Activated effector memory CD4-positive, alpha-beta T cell treated with Interleukin-2 at 50 U/mL for 16 hours (primary cell): Measurements from ENCODE around the gene PLK5.

Source experiments
- DNase-seq: peaks from one replicate; pipeline ENCODE4 v3.0.0-alpha.2; 2020

Gene PLK5

DNA sequence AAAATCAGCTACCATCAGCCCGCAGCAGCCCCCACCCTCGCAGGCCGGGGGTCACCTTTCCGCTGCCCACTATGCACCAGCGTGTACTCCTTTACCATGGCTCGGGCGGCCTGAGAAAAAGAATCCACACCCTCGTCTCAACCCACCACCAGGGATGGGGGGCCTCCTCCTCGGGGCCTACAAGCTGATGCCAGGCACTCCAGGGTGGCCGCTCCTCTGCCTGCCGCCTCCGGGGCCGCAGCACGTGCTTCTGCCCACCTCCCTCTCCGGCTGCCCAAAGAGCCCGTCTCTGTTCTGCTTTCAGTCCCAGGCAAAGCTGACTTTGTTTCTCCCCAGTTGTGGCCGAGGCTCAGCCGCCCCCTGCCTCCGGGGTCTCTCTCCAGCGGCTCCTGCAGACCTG lies 55.3 kb downstream of the PLK5 start:
- DNase-seq: no peak

DNA sequence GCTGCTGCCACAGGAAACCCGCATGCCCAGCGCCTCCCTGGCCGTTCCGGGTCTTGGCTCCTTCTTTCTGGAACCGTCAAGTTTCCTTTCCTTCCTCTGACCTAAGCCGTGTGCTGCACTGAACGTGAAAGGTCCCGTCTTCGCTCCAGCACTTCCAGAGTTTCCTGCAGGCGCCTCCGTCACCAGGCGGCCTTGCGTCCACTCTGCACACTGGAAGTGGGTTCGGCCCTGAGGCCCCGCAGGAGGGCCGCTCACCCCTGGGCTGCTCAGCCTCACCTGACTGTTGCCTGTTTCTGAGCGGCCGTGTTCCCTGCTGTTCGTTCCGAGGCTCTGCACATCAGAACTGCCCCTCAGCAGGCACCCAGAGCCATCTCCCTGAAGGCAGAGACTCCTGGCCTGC lies 56.5 kb downstream of the PLK5 start:
- DNase-seq: no peak

DNA sequence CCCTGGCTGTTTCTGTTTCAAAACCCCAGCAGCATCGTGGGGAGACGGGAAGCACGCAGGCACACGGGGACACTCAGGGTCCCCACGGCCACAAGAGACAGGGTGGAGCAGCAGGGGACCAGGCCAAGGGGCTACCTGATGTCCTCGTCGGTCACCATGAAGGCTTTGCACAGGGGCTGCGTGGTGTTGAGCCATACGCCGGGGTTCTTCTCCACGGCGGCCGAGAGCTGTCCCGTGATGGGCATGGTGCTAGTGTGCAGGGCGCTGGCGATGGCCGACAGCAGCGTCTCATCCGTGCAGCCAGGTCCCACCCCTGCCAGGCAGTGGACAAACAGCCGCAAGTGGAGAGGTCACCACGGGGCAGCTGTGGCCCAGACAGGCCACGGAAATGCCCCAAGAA lies 57.1 kb downstream of the PLK5 start:
- DNase-seq: no peak

DNA sequence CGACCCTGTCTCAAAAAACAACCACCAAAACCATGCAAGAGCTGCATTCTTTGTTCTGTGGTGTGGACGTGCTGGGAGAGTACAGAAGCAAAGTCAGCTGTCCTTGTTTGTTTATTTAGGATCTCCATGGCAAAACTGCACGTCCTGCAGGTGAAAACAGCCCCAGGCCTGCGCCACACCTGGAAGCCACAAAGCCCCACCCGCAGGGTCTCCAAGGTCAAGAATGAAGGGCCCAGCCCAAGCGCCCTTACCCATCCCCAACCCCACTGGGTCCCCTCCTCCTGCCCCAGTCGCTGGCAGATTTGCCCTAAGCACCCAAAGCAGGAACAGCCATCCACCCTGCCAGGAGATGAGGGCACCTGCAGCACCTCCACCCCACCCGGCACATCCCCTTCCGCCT lies 58.3 kb downstream of the PLK5 start:
- no peak for DNase-seq

DNA sequence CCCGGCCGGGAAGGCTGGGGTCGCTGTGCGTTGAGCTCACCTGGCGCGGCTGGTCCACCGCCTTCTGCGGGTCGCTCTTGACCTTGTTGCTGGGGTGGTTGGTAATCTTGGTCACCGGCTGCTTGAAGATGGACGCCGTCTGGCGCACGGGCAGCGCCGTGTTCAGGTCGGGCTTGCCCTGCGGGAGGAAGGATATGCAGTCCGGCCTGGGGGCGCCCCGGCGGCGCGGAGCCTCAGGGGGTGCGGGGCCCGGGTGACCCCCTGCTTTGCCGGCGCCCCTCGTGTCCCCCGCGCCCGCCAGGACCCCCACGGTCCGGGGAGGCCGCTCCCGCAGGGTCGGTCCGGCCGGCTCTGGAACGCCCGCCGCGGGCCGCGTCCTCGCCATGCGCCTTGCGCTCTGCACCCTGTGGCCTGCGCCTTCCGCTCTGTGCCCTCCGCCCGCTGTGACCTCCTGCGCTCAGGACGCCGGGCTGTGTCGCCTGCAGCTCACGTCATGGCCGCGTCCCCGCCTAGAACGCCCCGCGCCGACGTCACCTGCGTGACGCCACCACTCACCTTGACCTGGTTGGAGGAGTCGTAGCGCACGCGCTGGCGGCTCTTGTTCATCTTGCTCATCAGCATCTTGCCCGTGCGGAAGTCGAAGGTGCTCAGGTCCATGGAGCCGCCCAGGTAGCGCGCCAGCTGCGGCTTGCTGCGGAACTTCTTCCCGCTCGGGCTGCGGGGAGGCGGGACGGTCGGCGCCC lies 60.8 kb downstream of the PLK5 start:
- DNase-seq: no peak

DNA sequence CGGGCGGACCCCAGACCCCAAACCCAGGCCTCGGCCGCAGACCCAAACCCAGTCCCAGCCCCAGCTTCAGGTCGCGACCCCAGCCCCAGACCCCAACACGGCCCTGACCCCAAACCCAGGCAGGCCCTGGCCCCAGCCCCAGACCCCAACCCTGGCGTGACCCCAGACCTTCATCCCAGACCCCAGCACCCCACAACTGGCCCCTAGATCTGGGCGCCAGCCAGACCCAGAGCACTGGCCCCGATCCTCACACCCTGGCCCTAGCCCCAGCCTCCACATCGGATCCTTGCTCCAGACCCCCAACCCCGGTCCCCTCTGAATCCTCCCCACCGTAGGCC lies 61.3 kb downstream of the PLK5 start:
- no peak for DNase-seq
